Fibroblast of pulmonary artery (primary cell): ENCODE data around the gene SLC34A1.

Experiments used
- DNase-seq: peaks from one replicate; pipeline ENCODE4 v3.0.0-alpha.2; 2010; ENCODE audit warnings: low read depth
- H3K4me3 ChIP-seq: replicated peaks from 2 replicates; pipeline ENCODE4 v1.5.1; 2011; ENCODE audit warnings: low read depth, mild to moderate bottlenecking, control low read depth, low read length, moderate library complexity
- TF ChIP-seq, protein P1 (sequence below): IDR thresholded peaks from 2 replicates; pipeline ENCODE4 v1.5.1; 2011; ENCODE audit warnings: mild to moderate bottlenecking, control low read depth, low read length, inconsistent platforms; ENCODE audit errors: missing control alignments

Gene SLC34A1

DNA sequence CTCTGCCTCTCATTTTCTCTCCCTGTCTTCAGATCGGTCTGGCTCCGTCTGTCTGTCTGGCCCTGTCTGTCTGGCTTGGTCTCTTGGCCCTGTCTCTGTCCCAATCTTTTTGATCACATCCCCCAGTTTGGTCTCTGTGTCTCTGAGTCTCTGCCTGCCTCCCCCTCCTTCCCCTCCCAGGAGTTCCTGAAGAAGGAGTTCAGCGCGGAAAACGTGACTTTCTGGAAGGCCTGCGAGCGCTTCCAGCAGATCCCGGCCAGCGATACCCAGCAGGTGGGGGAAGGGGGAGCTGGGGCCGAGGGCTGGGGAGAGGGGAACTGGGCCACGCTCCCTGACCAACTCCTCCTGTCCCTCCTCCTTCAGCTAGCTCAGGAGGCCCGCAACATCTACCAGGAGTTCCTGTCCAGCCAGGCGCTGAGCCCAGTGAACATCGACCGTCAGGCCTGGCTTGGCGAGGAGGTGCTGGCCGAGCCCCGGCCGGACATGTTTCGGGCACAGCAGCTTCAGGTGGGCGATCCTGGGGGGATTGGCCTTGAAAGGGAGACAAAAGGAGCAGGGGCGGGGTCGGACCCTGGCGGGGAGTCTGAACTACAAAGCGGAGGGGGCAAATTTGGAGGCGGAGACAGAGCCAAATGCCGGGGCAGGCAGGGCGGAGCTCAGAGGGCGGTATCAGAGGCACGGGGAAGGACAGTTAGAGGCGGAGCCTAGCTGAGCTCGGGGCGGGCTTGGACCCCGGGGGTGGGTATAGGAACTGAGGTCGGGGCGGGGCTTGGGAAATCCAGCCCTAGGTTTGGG lies 17.5 kb upstream of the SLC34A1 start:
- TF ChIP-seq, protein P1, sequence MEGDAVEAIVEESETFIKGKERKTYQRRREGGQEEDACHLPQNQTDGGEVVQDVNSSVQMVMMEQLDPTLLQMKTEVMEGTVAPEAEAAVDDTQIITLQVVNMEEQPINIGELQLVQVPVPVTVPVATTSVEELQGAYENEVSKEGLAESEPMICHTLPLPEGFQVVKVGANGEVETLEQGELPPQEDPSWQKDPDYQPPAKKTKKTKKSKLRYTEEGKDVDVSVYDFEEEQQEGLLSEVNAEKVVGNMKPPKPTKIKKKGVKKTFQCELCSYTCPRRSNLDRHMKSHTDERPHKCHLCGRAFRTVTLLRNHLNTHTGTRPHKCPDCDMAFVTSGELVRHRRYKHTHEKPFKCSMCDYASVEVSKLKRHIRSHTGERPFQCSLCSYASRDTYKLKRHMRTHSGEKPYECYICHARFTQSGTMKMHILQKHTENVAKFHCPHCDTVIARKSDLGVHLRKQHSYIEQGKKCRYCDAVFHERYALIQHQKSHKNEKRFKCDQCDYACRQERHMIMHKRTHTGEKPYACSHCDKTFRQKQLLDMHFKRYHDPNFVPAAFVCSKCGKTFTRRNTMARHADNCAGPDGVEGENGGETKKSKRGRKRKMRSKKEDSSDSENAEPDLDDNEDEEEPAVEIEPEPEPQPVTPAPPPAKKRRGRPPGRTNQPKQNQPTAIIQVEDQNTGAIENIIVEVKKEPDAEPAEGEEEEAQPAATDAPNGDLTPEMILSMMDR = no peak
- DNase-seq = peak; percentile 86

DNA sequence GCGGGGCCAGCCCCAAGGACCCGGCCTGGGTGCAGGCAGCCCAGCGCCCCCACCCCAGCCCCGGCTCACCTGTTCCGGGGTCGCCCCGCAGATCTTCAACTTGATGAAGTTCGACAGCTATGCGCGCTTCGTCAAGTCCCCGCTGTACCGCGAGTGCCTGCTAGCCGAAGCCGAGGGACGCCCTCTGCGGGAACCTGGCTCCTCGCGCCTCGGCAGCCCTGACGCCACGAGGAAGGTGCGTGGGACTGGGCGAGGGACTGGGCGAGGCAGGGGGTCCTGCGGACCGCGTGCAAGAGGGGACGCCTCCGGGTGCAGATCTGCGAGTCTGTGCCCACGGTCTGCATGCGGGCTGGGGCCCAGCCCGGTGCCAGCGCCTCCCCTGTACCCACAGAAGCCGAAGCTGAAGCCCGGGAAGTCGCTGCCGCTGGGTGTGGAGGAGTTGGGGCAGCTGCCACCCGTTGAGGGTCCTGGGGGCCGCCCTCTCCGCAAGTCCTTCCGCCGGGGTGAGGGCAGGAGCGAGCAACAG lies 16.8 kb upstream of the SLC34A1 start:
- TF ChIP-seq, protein P1 = no peak
- H3K4me3 ChIP-seq = peak overlapping the region; percentile 52
- DNase-seq = no peak

More for the DNA sequence above, 17.5 kb upstream of the SLC34A1 start:
- peak overlapping the region; percentile 52 for H3K4me3 ChIP-seq

DNA sequence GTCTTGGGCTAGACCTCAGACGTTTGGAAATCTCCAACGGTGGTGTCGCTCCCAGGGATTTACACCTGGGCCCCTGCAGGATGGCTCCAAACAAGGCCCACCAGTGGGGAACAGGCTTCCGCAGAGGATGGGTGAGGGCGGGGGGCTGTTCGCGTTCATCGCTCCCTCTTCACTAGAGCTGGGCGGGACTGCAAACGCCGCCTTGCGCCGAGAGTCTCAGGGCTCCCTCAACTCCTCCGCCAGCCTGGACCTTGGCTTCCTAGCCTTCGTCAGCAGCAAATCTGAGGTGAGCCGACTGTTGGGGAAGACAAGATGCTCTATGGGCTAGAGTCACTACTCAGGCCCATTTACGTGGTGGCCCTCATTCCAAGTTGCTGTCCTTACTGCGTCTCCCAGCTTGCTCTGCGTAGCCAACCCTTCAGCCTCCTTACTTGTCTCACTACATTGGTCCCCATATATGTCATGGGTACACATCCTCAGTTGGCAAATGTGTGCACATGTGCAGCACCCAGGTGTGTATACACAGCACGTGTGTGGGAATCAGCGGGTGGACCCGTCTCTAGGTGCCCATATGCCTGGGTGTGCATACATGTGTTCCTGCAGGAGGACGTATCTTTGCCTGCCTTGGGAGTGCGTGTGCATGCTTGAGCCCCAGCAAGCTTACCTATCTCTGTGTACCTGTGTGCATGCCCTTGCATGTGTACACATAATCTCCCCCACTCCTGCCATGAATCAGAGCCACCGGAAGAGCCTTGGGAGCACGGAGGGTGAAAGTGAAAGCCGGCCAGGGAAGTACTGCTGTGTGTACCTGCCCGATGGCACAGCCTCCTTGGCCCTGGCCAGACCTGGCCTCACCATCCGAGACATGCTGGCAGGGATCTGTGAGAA lies 16.0 kb upstream of the SLC34A1 start:
- DNase-seq = no peak
- no peak overlapping the region for H3K4me3 ChIP-seq
- TF ChIP-seq, protein P1 = no peak

DNA sequence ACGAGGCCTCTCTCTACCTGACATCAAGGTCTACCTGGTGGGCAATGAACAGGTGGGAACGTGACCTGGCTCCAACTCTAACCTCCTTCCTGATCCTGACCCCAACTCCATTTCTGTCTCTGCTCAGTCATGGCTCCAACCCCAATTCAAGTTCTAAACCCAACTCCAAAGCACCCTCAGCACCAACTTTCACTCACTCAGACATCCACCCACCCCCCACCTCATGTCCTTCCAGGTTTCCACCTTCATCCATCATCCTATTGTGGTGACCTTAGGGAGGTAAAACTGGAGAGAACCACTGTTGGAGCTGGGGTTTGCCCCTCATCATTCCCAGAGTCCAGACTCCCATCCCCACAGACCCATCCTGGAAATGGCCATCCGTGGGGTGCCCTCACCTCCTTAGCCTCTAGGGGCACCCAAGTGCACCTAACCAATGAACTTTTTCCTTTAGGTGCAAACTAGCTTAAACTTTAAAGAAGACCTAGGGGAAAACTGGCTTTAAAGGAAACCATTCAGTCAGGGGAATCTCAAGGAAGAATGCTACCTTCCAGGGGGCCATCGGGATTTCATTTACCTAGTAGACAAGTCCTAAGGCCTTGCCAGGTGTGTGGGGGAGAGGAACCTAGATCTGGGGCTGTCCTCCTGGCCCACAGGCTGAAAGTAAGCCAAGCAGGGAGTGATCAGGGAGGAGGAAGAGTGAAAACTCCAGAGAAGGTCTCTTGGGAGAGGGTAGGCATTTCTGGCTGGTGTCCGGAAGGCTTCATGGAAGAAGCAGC lies 15.2 kb upstream of the SLC34A1 start:
- peak; percentile 31 for DNase-seq
- no peak overlapping the region for H3K4me3 ChIP-seq
- TF ChIP-seq, protein P1 = peak; percentile 76

DNA sequence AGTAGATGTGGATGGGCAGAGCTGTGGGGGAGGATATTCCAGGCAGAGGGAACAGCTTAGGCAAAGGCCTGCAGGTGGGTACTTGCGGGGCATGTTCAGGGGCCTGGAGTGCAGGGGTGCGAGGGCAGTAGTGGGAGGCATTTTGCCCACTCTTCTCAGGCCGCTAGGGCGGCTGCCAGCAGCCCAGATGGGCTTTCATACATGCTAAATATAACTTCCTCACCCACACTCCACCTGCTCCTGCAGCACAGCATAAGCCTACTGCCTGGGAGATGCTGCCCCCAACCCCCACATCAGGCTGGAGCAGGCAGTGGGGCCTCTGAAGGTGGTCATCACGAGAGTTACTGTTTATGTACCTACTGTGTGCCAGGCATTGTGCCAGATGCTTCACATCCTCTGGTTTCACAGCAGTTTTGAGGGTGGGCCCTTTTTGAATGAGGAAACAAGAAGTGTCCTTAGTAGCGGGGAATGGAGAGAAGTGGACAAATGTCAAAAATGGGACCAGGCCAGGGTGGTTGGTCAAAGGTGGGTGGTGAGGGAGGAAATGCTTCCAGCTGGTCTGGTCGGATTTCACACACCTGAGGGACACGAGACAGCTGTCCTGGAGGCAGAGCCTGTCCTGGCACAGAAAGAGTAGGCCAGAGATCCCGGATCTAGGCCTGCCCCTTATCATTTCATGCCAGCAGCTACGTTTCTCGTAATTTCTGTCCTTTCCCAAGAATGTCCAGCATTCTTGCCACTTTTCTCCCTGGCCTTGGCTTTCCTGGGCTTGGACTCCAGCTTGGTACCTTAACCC lies 14.4 kb upstream of the SLC34A1 start:
- H3K4me3 ChIP-seq = no peak overlapping the region
- TF ChIP-seq, protein P1 = no peak
- DNase-seq = no peak
